Choroid plexus epithelial cell (primary cell): ENCODE measurements around the gene LMX1A.

ENCODE experiments used
- DNase-seq: peaks from one replicate; pipeline ENCODE4 v3.0.0-alpha.2; 2010; ENCODE audit warnings: low read depth
- H3K4me3 ChIP-seq: 2 replicates; pipeline ENCODE4 v1.5.1; 2011; ENCODE audit warnings: low read depth, mild to moderate bottlenecking, control low read depth, low read length, moderate library complexity
- TF ChIP-seq, protein P1 (sequence below): conservative IDR thresholded peaks from 2 replicates; pipeline ENCODE4 v1.5.1; 2011; ENCODE audit warnings: low read depth, mild to moderate bottlenecking, control low read depth, inconsistent platforms, low read length, moderate library complexity

LMX1A gene

DNA sequence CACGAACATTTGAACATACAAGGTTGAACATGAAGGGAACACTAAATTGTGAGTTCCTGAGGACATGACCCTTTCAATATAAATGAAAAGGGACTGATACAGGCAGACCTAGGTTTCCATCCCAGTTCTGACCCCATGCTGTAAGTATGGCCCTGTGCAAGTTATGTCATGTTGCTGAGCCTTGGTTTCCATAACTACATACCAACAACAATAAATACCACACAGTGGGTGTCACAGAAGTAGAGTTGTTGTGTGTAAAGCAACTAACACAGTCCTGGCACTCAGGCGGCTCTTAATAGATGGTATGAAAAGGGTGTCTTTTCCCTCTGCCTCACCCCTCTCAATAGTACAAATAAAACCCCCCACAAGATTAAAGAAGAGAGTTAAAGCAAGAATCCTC is 140.8 kb downstream of the LMX1A start:
- TF ChIP-seq, protein P1, sequence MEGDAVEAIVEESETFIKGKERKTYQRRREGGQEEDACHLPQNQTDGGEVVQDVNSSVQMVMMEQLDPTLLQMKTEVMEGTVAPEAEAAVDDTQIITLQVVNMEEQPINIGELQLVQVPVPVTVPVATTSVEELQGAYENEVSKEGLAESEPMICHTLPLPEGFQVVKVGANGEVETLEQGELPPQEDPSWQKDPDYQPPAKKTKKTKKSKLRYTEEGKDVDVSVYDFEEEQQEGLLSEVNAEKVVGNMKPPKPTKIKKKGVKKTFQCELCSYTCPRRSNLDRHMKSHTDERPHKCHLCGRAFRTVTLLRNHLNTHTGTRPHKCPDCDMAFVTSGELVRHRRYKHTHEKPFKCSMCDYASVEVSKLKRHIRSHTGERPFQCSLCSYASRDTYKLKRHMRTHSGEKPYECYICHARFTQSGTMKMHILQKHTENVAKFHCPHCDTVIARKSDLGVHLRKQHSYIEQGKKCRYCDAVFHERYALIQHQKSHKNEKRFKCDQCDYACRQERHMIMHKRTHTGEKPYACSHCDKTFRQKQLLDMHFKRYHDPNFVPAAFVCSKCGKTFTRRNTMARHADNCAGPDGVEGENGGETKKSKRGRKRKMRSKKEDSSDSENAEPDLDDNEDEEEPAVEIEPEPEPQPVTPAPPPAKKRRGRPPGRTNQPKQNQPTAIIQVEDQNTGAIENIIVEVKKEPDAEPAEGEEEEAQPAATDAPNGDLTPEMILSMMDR = no peak
- no peak for DNase-seq
- H3K4me3 ChIP-seq = no peak overlapping the region

DNA sequence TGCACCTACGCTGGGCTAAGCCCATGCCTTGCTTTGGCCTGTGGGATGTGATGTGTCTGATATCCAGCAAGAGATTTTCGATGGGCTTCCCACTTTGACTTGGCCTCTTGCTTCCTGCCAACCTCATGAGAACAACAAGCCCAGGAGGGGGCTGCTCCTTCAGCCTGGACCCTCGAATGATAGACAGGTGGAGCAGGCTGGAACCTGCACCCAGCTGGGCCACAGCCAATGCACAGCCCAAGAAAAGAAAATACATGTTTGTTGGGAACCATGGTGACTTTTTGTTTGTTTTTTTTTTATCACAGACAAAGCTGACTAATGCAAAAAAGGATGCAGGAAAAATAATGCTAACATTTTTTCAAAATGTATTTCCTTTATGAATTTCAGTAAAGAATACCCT is 144.3 kb downstream of the LMX1A start:
- TF ChIP-seq, protein P1 = no peak
- H3K4me3 ChIP-seq = no peak overlapping the region
- DNase-seq = no peak

DNA sequence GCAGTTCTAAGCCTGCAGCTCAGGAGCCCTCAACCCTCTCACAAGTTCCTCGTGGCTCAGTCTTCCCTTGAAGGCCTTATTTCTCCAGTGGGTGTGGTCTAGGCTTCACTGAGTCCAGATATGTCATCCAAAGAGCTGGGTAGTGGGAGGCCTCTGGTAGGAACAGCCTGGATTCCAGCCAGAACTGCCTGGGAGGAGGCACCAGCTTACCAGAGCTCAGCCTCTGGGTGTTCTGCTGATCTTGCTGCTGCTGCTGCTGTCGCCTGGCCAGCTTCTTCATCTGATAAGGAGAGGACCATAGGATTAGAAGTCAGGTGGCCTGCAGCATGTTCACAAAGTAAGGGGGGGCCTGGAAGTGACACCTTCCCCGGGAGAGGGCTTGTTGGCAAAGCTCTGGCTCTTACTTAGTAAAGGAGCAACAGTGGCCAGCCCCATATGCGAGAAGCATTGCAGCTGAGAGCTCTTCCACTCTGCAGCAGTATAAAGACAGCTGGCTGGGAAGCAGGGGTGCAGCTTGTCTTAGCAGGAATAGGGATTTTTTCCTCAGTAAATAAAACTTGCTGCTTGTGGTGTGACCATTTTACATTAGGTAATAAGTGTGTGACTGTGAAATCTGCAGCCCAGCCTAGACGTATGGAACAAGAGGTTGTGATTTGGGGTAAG is 148.5 kb downstream of the LMX1A start:
- no peak for DNase-seq
- no peak overlapping the region for H3K4me3 ChIP-seq
- TF ChIP-seq, protein P1 = no peak

DNA sequence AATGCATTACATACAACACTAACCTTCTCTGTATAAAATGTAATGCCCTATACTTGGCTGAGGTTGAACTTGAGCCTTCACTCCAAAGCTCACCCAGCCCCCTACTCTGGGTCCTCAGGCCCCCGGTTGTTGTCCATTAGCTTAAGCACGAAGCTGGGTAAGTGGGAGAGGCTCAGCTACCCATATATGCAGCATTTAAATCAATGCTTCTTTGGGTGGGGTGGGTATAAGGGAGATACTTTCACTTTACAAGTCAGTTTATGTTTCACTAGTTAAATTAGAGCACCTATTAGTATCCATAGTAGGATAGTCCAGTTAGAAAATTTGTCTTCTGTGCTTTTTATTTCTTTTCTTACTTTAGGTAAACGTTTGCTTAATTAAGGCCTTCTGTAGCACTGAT is 151.4 kb downstream of the LMX1A start:
- H3K4me3 ChIP-seq = no peak overlapping the region
- no peak for DNase-seq
- TF ChIP-seq, protein P1 = no peak

DNA sequence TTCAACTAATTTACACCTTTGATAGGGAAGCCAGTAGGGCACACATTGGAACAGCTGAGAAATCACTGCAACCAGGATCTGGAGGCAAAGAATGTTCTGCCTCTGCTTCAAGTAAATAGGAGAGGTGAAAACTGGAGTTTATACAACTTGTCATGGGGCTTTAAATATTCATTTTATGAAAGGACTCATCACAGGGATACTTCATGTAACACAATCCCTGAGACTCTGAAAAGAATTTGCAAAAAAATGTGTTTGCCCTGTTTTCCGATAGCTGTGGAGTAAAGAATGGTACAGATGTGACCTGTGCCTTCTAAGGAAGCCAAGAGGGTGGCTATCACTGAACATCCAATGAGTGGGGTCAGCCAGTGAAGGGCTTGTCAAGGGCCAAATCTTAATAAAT is 152.0 kb downstream of the LMX1A start:
- TF ChIP-seq, protein P1 = no peak
- no peak for DNase-seq
- no peak overlapping the region for H3K4me3 ChIP-seq

DNA sequence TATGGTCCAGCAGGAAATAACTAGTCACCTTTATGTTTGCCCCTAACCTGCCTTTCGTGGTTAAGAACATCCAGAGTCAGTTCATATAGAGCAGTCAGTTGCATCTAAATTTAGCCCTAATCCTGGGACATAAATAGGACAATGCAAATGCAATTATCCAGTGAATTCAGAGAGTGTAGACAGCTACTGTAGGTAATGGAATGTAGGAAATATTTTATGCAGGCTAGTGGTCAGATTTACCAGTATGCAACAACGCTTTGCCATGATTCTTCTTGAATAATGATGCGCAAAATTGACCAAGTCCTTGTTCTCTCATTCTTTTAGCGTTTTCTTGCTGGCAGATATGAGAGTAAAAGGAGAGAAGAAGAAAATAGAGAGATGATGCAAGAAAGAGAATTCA is 165.4 kb downstream of the LMX1A start:
- TF ChIP-seq, protein P1 = no peak
- DNase-seq = no peak
- no peak overlapping the region for H3K4me3 ChIP-seq

DNA sequence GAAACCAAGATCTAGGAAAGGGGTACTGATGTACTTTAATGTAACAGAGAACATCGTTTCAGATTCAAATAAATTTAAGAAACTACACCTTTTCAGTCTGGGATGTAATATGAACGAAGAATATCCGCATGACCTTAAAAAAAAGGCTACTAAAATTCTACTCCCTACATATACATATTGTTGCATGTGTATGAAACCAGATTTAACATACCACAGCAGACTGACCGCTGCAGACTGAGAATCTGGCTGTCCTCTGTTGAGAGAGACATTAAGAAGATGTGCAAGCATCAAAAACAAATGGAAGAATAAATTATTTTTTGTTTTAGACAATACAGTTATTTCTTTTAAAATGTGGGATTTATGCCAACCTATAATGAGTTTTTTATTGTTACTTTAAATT is 166.6 kb downstream of the LMX1A start:
- no peak overlapping the region for H3K4me3 ChIP-seq
- no peak for DNase-seq
- TF ChIP-seq, protein P1 = no peak
